HepG2 (cell line): ENCODE data around the gene PDLIM4. TPM values are rescaled to one million over a fixed set of nuclear protein-coding genes. Genes with fewer than 3 reads are reported as not detected.

Experiments used
- ATAC-seq: fragments of 200-7000 bp; cut with Tn5 transposase; 3 replicates; pipeline ENCODE4 v1.9.1; 2020; ENCODE audit warnings: mild to moderate bottlenecking, moderate library complexity
- BruUV-seq: library from RNA; stranded (reverse); fragments of 400-500 nt; replicated peaks from 2 replicates; lab custom pipeline; 2021; lab: Mats Ljungman, UMichigan
- CTCF ChIA-PET: fragments of 300-600 bp; formaldehyde crosslinking; extraction: SDS; loops from one replicate; lab custom pipeline; 2021; ENCODE audit warnings: low total read pairs, inconsistent platforms, low intra/inter-chr PET ratio; lab: Yijun Ruan, JAX
- POLR2A ChIA-PET: fragments of 350-600 bp; sonication (Branson Sonifier 250); formaldehyde crosslinking; loops from one replicate; lab custom pipeline; 2020; ENCODE audit warnings: antibody characterized with exemption, inconsistent platforms; lab: Yijun Ruan, JAX
- DNase-seq: peaks from one replicate; pipeline ENCODE4 v3.0.0-alpha.2; 2015; ENCODE audit warnings: low spot score
- FAIRE-seq: peaks from 3 replicates; lab custom pipeline; 2011; peaks lifted over from hg19 to GRCh38; lab: Jason Lieb, UNC
- H2AFZ ChIP-seq: one replicate; pipeline ENCODE4 v1.6.1; 2011; ENCODE audit warnings: low read length, inconsistent platforms
- H3K27ac ChIP-seq: fragments of 300-600 bp; 3 replicates; pipeline ENCODE4 v1.8.0; 2011; ENCODE audit warnings: mixed run types, mild to moderate bottlenecking, mixed read lengths, low read length, inconsistent platforms; ENCODE audit not compliant: insufficient read depth; ENCODE audit errors: extremely low read length
- H3K27me3 ChIP-seq, 2 experiments: fragments of 200-600 bp in 1 of 2; 2 replicates in 1 of 2; 3 replicates in 1 of 2; pipeline versions ENCODE4 v1.6.0 to v1.8.0; 2011; ENCODE audit warnings: low read length in 2 of 2, mild to moderate bottlenecking in 2 of 2, moderate library complexity in 2 of 2, inconsistent platforms in 1 of 2; ENCODE audit not compliant: insufficient read depth in 2 of 2, control insufficient read depth in 1 of 2
- H3K36me3 ChIP-seq, 2 experiments: fragments of 200-600 bp in 1 of 2; replicated peaks in 1 of 2; 2 replicates in 1 of 2; 3 replicates in 1 of 2; pipeline versions ENCODE4 v1.5.1 to v1.8.0; 2011; ENCODE audit warnings: low read length in 2 of 2, inconsistent platforms in 1 of 2; ENCODE audit not compliant: insufficient read depth in 2 of 2, control insufficient read depth in 1 of 2
- H3K4me1 ChIP-seq: 2 replicates; pipeline ENCODE4 v1.5.1; 2012; ENCODE audit warnings: low read length, inconsistent platforms; ENCODE audit not compliant: insufficient read depth
- H3K4me2 ChIP-seq: 2 replicates; pipeline ENCODE4 v1.6.0; 2011; ENCODE audit warnings: low read depth, low read length, inconsistent platforms
- H3K4me3 ChIP-seq, 3 experiments: fragments of 200-600 bp in 1 of 3; sonication (generic), shearing (Covaris generic) in 1 of 3; replicated peaks in 1 of 3; 2 replicates each; pipeline ENCODE4 v1.5.1; 2011 to 2016; ENCODE audit warnings: low read length in 3 of 3, inconsistent platforms in 2 of 3, low read depth in 2 of 3, mild to moderate bottlenecking in 2 of 3, control low read depth in 1 of 3, mixed read lengths in 1 of 3; ENCODE audit not compliant: insufficient read depth in 1 of 3
- H3K79me2 ChIP-seq: one replicate; pipeline ENCODE4 v1.6.1; 2011; ENCODE audit warnings: low read length, inconsistent platforms; ENCODE audit not compliant: insufficient read depth
- H3K9ac ChIP-seq: 2 replicates; pipeline ENCODE4 v1.6.0; 2011; ENCODE audit warnings: mild to moderate bottlenecking, low read depth, low read length, inconsistent platforms; ENCODE audit not compliant: insufficient read depth
- H3K9me3 ChIP-seq: 2 replicates; pipeline ENCODE4 v1.5.1; 2012; ENCODE audit warnings: mild to moderate bottlenecking, low read length
- H4K20me1 ChIP-seq: 2 replicates; pipeline ENCODE4 v1.6.0; 2011; ENCODE audit warnings: inconsistent platforms, mild to moderate bottlenecking, low read length, moderate library complexity; ENCODE audit not compliant: insufficient read depth
- CHCHD3 ChIP-seq: sonication (generic); formaldehyde crosslinking; IDR thresholded peaks from 2 replicates; pipeline ENCODE4 v1.8.0; 2022; ENCODE audit warnings: mild to moderate bottlenecking, missing genetic modification reagents, moderate library complexity
- ESRRA ChIP-seq: sonication (generic); formaldehyde crosslinking; IDR thresholded peaks from 2 replicates; pipeline ENCODE4 v1.5.1; 2020; ENCODE audit warnings: mild to moderate bottlenecking, low read depth, missing genetic modification reagents
- HMGA1 ChIP-seq: sonication (generic); formaldehyde crosslinking; conservative IDR thresholded peaks from 2 replicates; pipeline ENCODE4 v1.4.0; 2020; ENCODE audit warnings: missing genetic modification reagents
- SALL2 ChIP-seq: sonication (generic); formaldehyde crosslinking; IDR thresholded peaks from 2 replicates; pipeline ENCODE4 v1.8.1; 2023; ENCODE audit warnings: mild to moderate bottlenecking, missing genetic modification reagents, inconsistent platforms
- SOX5 ChIP-seq: IDR thresholded peaks from 2 replicates; pipeline ENCODE4 v1.6.1; 2016; ENCODE audit warnings: borderline replicate concordance
- ZMYM2 ChIP-seq: sonication (generic); formaldehyde crosslinking; IDR thresholded peaks from 2 replicates; pipeline ENCODE4 v1.8.0; 2022; ENCODE audit warnings: mild to moderate bottlenecking, missing genetic modification reagents
- ZNF660 ChIP-seq: sonication (generic); formaldehyde crosslinking; IDR thresholded peaks from 2 replicates; pipeline ENCODE4 v1.5.1; 2020; ENCODE audit warnings: mild to moderate bottlenecking, low read depth, missing genetic modification reagents, borderline replicate concordance
- WGBS: methylation state at CpG from one replicate; pipeline ENCODE4 v1.1.6; 2017; ENCODE audit warnings: low lambda C conversion rate; 5-methylcytosine and 5-hydroxymethylcytosine counted together
- in situ Hi-C: cut with HindIII; loops from 2 replicates; pipeline ENCODE4 v1.10.0; 2017; ENCODE audit warnings: low pct_unique_long_range_greater_than_20kb; ENCODE audit not compliant: extremely low pct_ligation_motif_present
- intact Hi-C: fragments of 100-400 bp; cut with micrococcal nuclease; formaldehyde crosslinking; loops from one replicate; pipeline ENCODE4 v1.10.0; 2022; ENCODE audit not compliant: unreplicated experiment
- polyA plus RNA-seq, 8 experiments: library from polyadenylated mRNA; depleted of rRNA in 3 of 8; stranded (reverse) in 7 of 8; unstranded in 1 of 8; fragments of >200 nt; fragmentation: Illumina TruSeq in 4 of 8; extraction: Trizol in 4 of 8; gene quantifications; 2 replicates each; pipeline versions ENCODE4 v1.2.1 to v1.2.3, GENCODE V29; 2011 to 2016; ENCODE audit warnings: low read depth in 4 of 8, missing spikeins in 1 of 8, mixed read lengths in 1 of 8; ENCODE audit not compliant: insufficient read depth in 1 of 8
- total RNA-seq, 5 experiments: library from RNA; depleted of rRNA; stranded (reverse); fragments of >200 nt; fragmentation: Illumina TruSeq; extraction: Trizol; gene quantifications; 2 replicates each; pipeline ENCODE4 v1.2.3, GENCODE V29; 2016; ENCODE audit warnings: low read depth in 1 of 5
- TF ChIP-seq, protein P1 (sequence below): sonication (generic); formaldehyde crosslinking; IDR thresholded peaks from 2 replicates; pipeline ENCODE4 v1.9.0; 2021; ENCODE audit warnings: missing genetic modification reagents, borderline replicate concordance
- TF ChIP-seq, protein P2 (sequence below): sonication (generic); formaldehyde crosslinking; IDR thresholded peaks from 2 replicates; pipeline ENCODE4 v1.4.0; 2020; ENCODE audit warnings: mild to moderate bottlenecking, missing genetic modification reagents
- TF ChIP-seq, protein P3 (sequence below): sonication (generic); formaldehyde crosslinking; IDR thresholded peaks from 2 replicates; pipeline ENCODE4 v1.5.0; 2020; ENCODE audit warnings: missing genetic modification reagents, mild to moderate bottlenecking, borderline replicate concordance

The PDLIM4 gene
- total and polyA plus RNA-seq, 2 of the 13 experiments (the other 11 are each of a cell fraction or from before 2014, with no cell fraction given): 1.1 to 2.3 TPM

DNA sequence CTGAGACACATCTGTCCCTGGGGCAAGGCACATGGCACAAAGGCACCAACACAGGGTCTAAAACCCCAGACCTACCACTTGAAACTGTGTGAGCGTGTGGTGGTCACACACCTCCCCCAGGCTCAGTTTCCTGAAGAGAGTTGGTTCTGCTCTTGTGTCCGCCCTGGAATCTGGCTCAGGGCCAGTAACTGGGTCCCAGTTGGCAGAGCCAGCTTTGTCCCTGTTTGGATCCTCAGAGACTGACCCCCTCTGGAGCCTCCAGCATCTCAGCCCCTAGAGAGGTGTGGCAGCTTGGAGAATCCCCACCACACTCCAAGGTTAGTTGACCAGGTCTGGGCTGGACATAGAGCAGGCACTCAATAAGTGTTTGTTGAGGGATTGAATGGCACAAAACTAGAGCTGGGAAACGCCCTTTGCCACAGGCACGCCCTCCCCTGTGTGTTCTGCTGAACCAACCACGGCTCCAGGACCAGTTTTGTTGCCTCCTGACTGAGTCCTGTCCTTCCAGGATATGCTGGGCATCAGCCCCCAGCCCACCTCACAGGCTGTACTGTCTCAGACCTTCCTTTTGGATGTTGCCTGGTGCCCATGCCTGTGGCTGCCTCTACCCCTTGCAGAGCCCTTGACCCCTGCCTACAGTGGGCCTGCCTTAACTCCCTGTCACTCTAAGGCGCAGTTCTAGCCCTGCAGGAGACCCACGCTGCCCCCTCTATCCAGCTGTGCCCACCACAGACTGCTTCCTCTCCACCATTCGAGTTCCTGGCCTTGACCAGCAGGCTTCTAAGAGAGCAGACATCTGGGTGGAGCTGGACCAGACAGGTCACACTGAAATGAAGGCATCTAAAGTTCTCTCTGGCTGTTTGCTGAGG is 3.8 kb upstream of the PDLIM4 start:
- WGBS: 29% methylated on average over 5 of the region's 8 CpGs
- POLR2A ChIA-PET: no interaction called here
- DNase-seq: no peak
- TF ChIP-seq SALL2 (CRISPR knock-in tag): no peak
- no peak for TF ChIP-seq CHCHD3 (CRISPR knock-in tag)
- TF ChIP-seq, protein P1, sequence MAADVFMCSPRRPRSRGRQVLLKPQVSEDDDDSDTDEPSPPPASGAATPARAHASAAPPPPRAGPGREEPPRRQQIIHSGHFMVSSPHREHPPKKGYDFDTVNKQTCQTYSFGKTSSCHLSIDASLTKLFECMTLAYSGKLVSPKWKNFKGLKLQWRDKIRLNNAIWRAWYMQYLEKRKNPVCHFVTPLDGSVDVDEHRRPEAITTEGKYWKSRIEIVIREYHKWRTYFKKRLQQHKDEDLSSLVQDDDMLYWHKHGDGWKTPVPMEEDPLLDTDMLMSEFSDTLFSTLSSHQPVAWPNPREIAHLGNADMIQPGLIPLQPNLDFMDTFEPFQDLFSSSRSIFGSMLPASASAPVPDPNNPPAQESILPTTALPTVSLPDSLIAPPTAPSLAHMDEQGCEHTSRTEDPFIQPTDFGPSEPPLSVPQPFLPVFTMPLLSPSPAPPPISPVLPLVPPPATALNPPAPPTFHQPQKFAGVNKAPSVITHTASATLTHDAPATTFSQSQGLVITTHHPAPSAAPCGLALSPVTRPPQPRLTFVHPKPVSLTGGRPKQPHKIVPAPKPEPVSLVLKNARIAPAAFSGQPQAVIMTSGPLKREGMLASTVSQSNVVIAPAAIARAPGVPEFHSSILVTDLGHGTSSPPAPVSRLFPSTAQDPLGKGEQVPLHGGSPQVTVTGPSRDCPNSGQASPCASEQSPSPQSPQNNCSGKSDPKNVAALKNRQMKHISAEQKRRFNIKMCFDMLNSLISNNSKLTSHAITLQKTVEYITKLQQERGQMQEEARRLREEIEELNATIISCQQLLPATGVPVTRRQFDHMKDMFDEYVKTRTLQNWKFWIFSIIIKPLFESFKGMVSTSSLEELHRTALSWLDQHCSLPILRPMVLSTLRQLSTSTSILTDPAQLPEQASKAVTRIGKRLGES (CRISPR knock-in tag): no peak
- TF ChIP-seq ZMYM2 (CRISPR knock-in tag): no peak
- no peak for TF ChIP-seq HMGA1 (CRISPR knock-in tag)
- TF ChIP-seq ESRRA (CRISPR knock-in tag): no peak
- no peak for TF ChIP-seq SOX5 (CRISPR knock-in tag)
- TF ChIP-seq, protein P2, sequence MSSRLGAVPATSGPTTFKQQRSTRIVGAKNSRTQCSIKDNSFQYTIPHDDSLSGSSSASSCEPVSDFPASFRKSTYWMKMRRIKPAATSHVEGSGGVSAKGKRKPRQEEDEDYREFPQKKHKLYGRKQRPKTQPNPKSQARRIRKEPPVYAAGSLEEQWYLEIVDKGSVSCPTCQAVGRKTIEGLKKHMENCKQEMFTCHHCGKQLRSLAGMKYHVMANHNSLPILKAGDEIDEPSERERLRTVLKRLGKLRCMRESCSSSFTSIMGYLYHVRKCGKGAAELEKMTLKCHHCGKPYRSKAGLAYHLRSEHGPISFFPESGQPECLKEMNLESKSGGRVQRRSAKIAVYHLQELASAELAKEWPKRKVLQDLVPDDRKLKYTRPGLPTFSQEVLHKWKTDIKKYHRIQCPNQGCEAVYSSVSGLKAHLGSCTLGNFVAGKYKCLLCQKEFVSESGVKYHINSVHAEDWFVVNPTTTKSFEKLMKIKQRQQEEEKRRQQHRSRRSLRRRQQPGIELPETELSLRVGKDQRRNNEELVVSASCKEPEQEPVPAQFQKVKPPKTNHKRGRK (CRISPR knock-in tag): no peak
- TF ChIP-seq, protein P3, sequence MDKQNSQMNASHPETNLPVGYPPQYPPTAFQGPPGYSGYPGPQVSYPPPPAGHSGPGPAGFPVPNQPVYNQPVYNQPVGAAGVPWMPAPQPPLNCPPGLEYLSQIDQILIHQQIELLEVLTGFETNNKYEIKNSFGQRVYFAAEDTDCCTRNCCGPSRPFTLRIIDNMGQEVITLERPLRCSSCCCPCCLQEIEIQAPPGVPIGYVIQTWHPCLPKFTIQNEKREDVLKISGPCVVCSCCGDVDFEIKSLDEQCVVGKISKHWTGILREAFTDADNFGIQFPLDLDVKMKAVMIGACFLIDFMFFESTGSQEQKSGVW: no peak
- TF ChIP-seq ZNF660: no peak

More for the DNA sequence above, 3.8 kb upstream of the PDLIM4 start:
- H3K9me3 ChIP-seq: no peaks in the 10 kb centered on the region
- no peak overlapping the region for H3K4me3 ChIP-seq
- FAIRE-seq (no peak), ATAC-seq (no peak)
- in situ Hi-C loops (no loop called here), intact Hi-C loops (no loop called here)
- no peak overlapping the region for H3K4me2 ChIP-seq
- CTCF ChIA-PET: no interaction called here
- H3K79me2 ChIP-seq: no peaks in the 10 kb centered on the region
- H3K4me1 ChIP-seq: peaks cover 10% of the 10 kb centered on the region
- H2AFZ ChIP-seq: no peak overlapping the region
- H4K20me1 ChIP-seq: no peaks in the 10 kb centered on the region; the same call in 1 of the 2 replicates
- H3K9ac ChIP-seq: no peak overlapping the region
- no peaks in the 10 kb centered on the region for H3K36me3 ChIP-seq
- H3K27ac ChIP-seq: no peak overlapping the region
- peaks cover 9 to 25% of the 10 kb centered on the region in 2 experiments for H3K27me3 ChIP-seq
- BruUV-seq: no TSS peak
